ENCODE results near the gene TRIM63.

- TF ChIP-seq CEBPB (IDR thresholded peaks at IDR 0.05) = no peak
- TF ChIP-seq EP300 (IDR thresholded peaks at IDR 0.05; ENCODE audit: borderline replicate concordance) = no peak
- no peak for TF ChIP-seq EGR1 (IDR thresholded peaks at IDR 0.05)
- TF ChIP-seq TEAD4 (IDR thresholded peaks at IDR 0.05) = no peak
- TF ChIP-seq MAX (IDR thresholded peaks at IDR 0.05) = no peak
- no peak for TF ChIP-seq FOXM1 (IDR thresholded peaks at IDR 0.05; ENCODE audit: borderline replicate concordance, low read depth)
- TF ChIP-seq CREB1 (IDR thresholded peaks at IDR 0.05; ENCODE audit: low read depth) = no peak
Measured at GRCh38 chr1:26037904-26038303, 29.5 kb downstream of the TRIM63 start.
